ENCODE data around the gene TCP11L1.

The TCP11L1 gene

GRCh38 chr11:33063326-33063881 lies 24.0 kb downstream of the TCP11L1 start (continued):
- TF ChIP-seq ZNF433 (tag by site-specific recombination; IDR thresholded peaks at IDR 0.05; ENCODE audit: low read depth) (no peak), ZNF398 (tag by site-specific recombination; IDR thresholded peaks at IDR 0.05) (no peak), SETDB1 (IDR thresholded peaks at IDR 0.05; ENCODE audit: insufficient read length, low read length) (no peak)

GRCh38 chr11:33064033-33064825 lies 24.9 kb downstream of the TCP11L1 start:
- H3K36me3 ChIP-seq (ENCODE audit: control insufficient read depth in 2 of 2, insufficient read depth in 1 of 2, low read length in 2 of 2), result peaks cover 0 to 72% of the 10 kb centered on the region in 2 experiments; a peak in 2 of 3 replicates
- no peaks in the 10 kb centered on the region for H3K4me1 ChIP-seq (ENCODE audit: control insufficient read depth, insufficient read depth, low read length)
- no peak overlapping the region for H3K27ac ChIP-seq (ENCODE audit: extremely low read depth, low read depth, low read length)
- TF ChIP-seq ZNF777 (tag by site-specific recombination; IDR thresholded peaks at IDR 0.05; ENCODE audit: borderline replicate concordance) (no peak), ZNF2 (tag by site-specific recombination; IDR thresholded peaks at IDR 0.05) (no peak), HIC1 (tag by site-specific recombination; IDR thresholded peaks at IDR 0.05) (no peak), SETDB1 (IDR thresholded peaks at IDR 0.05; ENCODE audit: insufficient read length, low read length) (no peak), ZNF76 (tag by site-specific recombination; IDR thresholded peaks at IDR 0.05; ENCODE audit: borderline replicate concordance, low read depth) (no peak), ZNF433 (tag by site-specific recombination; IDR thresholded peaks at IDR 0.05; ENCODE audit: low read depth) (no peak), GLIS1 (tag by site-specific recombination; IDR thresholded peaks at IDR 0.05) (no peak), ZNF354C (tag by site-specific recombination; IDR thresholded peaks at IDR 0.05; ENCODE audit: borderline replicate concordance, low read depth) (no peak), ZNF146 (tag by site-specific recombination; IDR thresholded peaks at IDR 0.05) (no peak), ZNF768 (tag by site-specific recombination; IDR thresholded peaks at IDR 0.05) (no peak), ZNF416 (tag by site-specific recombination; IDR thresholded peaks at IDR 0.05) (no peak), ZNF658 (tag by site-specific recombination; IDR thresholded peaks at IDR 0.05) (no peak), ZNF692 (tag by site-specific recombination; IDR thresholded peaks at IDR 0.05) (no peak), ZNF791 (tag by site-specific recombination; IDR thresholded peaks at IDR 0.05) (no peak), ZNF701 (tag by site-specific recombination; IDR thresholded peaks at IDR 0.05) (no peak), ZNF561 (tag by site-specific recombination; IDR thresholded peaks at IDR 0.05; ENCODE audit: borderline replicate concordance) (no peak)
- CTCF ChIA-PET, result interaction anchor here (0.6 to 3.0 kb wide), 13 partner anchors 7 to 261 kb away, joined by 3 to 41 read pairs (median 4); no protein-coding TSS in a partner anchor
- H3K4me3 ChIP-seq (ENCODE audit: low read depth, low read length), result no peak overlapping the region
- no peaks in the 10 kb centered on the region for H3K9me3 ChIP-seq (ENCODE audit: control insufficient read depth, insufficient read depth, low read depth, low read length)
- POLR2A ChIA-PET, result no interaction called here
